Germinal center (tissue), 1 donor: ENCODE data around the gene RIOX2.
"Not testable (repeated sequence)": the region's sequence is repeated elsewhere in the genome, so short reads cannot be mapped to it uniquely, and the experiment has no call there.

Source experiments
- DNase-seq: peaks from one replicate; pipeline ENCODE4 v3.0.0; 2012; ENCODE audit warnings: mixed read lengths, low spot score

RIOX2 gene

DNA sequence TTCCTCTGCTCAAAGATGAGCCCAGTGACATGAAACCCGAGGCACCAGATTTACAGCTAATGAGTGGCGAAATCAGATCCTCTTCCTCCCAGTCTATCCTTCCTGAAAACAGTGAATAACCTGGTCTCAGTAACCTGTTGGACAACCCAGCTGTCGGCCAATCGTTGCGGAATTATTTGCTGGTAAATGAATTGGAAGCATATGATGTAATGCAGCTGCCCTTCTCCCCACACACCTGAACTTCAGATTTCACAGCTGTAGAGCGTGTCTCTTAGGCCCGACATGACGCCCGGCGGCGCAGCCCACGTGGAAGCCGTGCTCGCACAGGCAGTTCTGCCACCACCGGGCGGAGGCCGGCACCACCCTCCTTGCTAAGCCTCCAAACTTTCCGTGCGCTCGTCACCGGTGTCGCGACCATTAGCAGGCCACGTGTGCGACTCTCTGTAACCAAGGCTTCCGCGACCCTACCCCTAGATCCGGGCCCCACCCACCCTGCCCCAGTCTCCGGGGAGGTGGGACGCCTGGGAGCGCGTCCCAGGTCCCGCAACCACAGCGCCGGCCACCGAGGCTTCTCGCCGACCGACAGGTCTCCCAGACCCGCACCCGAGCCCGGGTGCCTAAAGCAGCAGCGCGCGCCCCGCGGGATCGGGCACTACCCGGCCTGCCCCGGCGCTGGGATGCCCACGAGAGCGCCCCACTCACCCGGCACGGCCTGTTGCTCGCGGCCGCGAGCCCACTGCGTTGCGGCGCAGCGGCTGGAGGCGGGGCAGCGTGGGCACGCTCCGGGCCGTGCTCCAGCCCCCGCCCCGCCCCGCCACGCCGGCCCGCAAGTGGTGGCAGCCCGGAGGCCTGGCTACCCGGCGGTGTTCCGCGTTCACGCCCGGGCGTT lies at the start of gene RIOX2:
Gene RIOX2 (minus strand): TSS at position 753 of the 889 bp plus-strand sequence. CDS start 4,838 bp downstream, outside the sequence.
- DNase-seq, result peak; percentile 78

DNA sequence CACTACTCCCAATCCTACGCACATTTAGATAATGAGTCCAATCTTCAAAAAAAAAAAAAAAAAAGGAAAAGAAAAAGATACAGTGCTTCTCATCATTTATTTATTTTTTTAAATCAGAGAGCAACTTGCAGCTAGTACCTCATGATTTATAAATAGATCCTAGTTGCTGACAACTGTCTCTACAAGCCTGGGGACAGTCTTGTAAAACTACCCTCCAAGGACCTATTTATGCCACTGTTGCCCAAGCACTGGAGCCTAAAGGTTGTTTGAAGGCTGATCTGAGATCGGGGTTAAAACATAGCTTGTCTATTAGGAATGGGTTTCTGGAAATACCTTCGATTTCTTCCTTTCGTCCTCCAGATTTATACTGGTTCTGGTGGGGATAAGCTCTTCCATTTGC lies 48.2 kb upstream of the RIOX2 start:
- no peak for DNase-seq

DNA sequence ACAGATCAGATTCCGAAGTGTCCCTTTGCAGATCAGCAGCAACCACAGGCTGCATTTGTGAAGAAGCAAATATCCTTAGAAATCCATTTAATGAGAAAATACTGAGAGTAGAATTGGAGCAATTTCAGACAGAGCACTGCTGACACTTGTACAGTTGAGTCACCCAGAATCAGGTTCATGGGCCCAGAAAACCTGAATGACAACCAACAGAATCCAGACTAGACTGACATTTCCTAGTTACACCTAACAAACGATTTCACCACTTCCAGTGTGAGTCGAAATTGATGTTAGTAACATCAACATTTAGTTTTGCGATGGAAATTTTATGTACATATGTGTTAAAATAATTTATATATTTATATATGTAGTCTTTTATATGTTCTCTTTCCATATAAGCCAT lies 46.1 kb upstream of the RIOX2 start:
- no peak for DNase-seq

DNA sequence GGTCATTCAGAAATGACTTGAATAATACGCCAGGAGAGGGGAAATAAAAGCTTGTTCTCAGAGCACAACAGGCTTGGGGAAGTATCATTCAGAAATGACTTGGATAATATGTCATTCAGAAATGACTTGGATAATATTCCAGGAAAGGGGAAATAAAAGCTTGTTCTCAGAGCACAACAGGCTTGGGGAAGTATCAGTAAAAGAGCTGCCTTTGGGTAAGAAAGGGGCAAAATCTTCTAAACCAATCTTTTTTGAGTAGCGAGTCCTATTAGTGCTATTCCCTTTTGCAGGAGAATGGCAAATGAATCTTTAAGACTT lies 42.0 kb upstream of the RIOX2 start:
- no peak for DNase-seq

DNA sequence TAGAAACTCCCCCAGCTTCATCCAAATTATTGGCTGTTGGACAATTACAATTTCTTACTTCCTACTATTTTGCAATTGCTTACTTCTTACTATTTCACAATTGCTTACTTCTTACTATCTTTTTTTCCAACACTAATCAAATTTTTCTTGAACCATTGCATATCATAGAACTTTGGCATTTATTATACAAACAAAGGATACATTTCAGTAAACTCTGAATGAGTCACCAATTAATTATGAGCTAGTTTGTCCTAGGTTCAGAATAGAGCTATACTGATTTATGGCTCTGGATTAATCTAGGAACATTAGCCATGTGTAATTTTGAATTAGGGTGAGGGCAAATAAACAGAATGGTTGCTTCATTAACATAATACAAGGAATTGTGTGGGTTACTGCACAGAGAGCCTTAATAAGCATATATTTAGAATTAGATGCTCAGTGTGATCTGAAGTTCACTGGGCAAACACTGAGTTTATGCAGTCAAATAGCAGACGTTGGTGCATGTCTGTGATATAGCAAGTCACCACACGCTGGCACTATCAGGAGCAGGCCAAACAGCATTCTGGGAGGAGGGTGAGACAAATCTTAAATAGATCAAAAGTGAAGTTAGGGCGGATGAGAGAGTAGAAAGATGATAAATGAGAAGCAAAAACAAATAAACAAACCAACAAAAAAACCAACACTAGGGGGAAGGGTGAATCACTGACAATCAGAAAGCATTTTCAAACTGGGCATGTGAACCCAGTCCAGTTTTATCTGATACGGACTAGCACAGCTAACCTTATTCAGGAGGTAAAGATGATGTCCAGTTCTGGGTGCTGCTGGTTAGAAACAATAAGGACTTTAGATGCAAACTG lies 41.4 kb upstream of the RIOX2 start:
- DNase-seq, result no peak

DNA sequence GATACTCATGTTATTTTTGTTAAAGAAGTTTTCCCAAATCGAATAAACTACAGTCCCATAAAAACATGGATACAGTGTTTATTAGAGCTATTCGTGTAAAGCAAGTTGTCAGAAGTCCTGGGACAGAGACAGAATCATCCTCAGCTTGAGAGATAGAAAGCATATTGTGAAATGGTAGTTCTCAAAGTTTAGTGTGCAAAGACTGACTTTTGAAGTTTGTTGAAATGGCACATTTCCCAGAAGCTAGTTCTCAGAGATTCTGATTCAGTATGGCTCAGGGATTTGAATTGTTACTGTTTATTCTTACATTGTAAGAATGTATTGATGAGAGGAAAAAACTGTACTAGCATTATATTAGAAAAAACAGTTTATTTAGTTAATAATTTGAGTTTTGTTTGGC lies 40.7 kb upstream of the RIOX2 start:
- DNase-seq, result no peak

- DNase-seq, result not testable (repeated sequence)
These were observed 38.7 kb upstream of the RIOX2 start for GRCh38 chr3:98010883-98011449.

GRCh38 chr3:98010194-98010882 lies 38.1 kb upstream of the RIOX2 start:
- no peak for DNase-seq

DNA sequence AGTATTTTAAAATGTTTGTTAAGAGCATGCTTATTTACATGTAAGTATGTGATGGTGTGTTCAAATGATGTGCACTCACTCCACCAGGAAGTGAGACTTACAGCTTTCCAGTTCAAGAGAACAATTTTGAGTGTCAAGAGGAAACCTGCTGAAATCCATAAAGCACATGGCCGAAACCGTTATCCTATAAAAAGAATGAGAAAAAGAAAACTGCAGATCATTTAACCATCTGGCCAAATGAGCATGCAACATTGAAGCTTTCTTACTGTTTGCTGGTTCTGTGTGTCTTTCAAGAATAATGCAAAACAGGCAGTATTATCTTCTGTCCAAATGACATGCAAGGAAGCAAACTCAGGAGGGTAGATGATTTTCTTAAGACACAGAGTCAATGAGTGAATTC lies 36.6 kb upstream of the RIOX2 start:
- DNase-seq, result no peak

GRCh38 chr3:98005438-98005837 lies 33.2 kb upstream of the RIOX2 start:
- no peak for DNase-seq

GRCh38 chr3:98004721-98005120 lies 32.5 kb upstream of the RIOX2 start:
- DNase-seq, result no peak

- DNase-seq, result no peak
These were observed 31.2 kb upstream of the RIOX2 start for GRCh38 chr3:98003306-98003969.

DNA sequence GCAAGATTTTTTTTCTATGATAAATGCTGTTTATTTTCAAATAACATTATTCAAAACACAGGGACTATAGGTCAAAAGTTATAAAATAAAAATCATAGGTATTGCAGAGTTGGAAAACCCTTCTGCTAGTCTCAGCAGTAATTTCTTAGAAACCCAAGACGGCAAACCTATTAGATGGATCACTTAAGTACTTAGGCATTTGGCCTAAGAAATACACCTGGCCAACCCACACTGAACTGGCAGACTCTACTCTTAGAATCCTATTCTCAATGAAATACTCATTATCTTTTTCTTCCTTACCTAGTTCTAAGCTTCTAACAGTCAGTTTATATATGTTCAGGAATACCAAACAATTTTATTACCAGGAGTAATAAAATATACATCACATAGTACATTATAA lies 30.5 kb upstream of the RIOX2 start:
- no peak for DNase-seq

DNA sequence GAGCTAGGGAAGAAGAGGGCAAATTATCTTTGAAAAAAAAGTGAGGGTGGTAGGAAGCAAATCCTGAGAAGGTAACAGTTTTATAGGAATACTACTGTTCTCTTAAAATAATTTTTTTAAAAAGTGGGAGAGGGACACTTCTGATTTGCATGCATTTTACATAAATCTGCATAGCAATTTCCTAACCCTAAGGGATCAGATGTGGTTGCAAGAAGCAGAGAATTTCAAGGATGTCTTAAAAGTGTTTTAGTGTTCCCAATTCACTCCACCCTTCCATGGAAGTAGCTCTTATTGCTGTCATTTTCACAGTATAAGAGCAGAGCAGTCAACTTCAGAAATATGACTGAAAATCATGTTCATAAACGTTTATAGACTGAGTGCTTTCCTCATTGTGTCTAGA lies 27.8 kb upstream of the RIOX2 start:
- DNase-seq, result no peak

DNA sequence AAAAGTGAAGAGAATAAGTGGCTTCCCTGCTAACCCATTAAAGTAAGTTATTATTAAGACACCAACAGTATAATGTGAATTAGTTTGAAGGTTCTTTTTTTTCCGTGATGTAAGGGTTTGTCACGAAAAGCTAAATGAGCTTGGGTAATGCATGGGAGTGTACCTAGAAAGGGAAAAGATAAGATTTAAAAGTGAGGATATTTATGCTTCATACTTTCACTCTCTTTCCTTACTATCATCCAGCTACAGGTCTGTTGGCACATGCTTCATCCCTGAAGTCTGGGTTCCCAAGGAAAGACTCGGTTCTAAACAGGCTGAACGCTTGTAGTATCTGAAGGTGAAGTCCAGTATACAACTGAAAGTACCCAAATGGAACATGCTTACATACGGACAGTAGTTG lies 26.9 kb upstream of the RIOX2 start:
- DNase-seq, result no peak

DNA sequence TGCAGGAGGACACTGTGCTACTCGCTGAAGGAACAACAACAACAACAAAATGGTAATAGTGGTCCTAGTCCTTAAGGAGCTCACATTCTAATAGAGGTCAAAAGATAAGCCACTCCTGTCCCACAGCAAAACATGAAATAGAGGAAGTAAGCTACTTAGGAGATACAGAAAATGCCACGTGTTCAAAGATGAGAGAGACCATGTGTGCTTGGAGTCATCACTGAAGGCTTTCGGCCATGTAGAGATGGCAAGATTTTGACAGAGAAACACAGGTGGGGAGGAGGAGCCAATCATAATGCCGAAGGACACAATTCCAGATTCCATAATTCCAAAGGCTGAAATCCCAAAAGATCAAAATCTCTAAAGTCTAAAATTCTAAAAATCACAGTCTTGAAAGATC lies 24.8 kb upstream of the RIOX2 start:
- no peak for DNase-seq

DNA sequence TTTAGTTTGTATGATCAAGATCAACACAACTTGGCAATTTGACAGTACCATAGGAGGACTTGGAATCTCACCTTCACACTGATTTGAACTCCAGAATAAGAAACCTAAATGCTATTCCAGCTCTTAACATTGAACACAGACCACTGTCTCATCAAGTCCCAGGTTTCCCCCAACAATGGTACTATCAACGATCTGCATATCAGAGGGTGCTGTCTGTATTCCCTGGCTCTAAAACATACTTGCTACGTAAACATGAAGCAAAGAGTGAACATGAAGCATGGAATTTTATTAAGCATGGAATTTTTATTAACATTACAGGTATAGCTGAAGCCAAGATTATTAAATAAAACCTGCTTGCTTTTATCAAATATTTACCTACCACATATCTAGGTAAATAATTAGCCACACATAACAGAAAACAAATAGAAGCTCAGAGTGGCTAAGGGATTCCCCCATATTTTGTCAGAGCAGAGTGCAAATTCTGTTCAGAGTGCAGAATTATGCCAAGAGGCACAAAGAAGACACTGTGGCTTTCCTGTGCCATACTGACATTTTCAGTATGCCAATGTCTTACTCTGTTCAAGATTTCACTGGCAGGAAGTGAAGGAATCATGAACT lies 22.2 kb upstream of the RIOX2 start:
- DNase-seq, result no peak

- DNase-seq, result no peak
These were observed 21.3 kb upstream of the RIOX2 start for GRCh38 chr3:97993526-97993925.

DNA sequence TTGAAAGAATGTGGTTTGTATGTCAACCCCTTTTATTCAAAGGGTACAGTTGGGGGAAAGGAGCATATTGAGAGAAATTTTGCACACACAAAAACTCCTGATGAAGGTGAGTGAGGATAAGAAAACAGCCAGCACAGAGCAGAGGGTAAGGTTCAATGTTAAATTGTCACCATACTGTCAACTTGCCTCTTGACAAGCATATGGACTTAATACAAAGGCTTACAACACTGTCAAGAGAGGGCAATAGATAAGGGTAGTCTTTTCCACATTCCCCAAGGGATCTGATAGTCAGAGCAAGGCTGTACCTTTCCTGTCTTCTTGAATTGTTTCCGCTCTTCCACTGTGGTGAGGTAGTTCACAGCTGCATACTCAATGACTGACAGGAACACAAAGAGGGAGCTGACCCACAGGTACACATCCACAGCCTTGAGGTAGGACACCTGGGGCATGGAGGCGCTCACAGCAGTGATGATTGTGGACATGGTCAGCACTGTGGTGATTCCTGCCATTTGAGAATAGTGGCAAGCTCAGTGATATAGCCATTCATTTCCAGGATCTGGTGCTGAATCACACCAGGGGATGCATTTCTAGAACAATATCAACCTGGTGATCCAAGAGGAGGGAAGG lies 20.4 kb upstream of the RIOX2 start:
- DNase-seq, result no peak

DNA sequence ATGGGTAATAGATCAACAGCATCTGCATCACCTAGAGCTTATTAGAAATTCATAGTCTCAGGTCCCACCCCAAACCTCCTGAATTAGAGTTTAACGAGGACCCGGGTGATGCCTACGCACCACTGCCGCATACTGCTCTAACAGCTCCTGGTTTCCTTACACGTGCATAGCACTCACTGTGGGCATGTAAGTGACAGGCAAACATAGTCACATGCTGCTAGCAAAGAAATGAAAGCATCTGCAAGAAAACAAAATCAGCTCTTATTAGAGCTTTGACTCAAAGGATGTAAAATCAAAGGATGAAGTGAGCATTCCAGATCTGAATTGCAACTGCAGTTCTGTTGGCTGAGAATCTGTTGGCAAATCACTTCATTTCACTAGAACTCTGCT lies 19.1 kb upstream of the RIOX2 start:
- DNase-seq, result no peak
